NCI-H128 (cell line): Measurements from ENCODE around the gene DPRX.
"Not testable (repeated sequence)": the region's sequence is repeated elsewhere in the genome, so short reads cannot be mapped to it uniquely, and the experiment has no call there.

Experiments used
- DNase-seq: peaks from one replicate; lab custom pipeline; 2025; ENCODE audit not compliant: unreplicated experiment; lab: John Stamatoyannopoulos, UW

DPRX gene

GRCh38 chr19:53644061-53644816 lies 12.4 kb downstream of the DPRX start:
- no peak for DNase-seq

GRCh38 chr19:53646144-53646543 lies 14.3 kb downstream of the DPRX start:
- DNase-seq, result no peak

GRCh38 chr19:53647350-53647749 lies 15.6 kb downstream of the DPRX start:
- no peak for DNase-seq

GRCh38 chr19:53647792-53648191 lies 16.0 kb downstream of the DPRX start:
- no peak for DNase-seq

- DNase-seq, result no peak
These were observed 18.2 kb downstream of the DPRX start for GRCh38 chr19:53649746-53650593.

- no peak for DNase-seq
These were observed 20.7 kb downstream of the DPRX start for GRCh38 chr19:53652476-53652875.

- DNase-seq, result no peak
These were observed 23.4 kb downstream of the DPRX start for GRCh38 chr19:53655042-53655665.

- DNase-seq, result no peak
These were observed 25.5 kb downstream of the DPRX start for GRCh38 chr19:53657330-53657729.

GRCh38 chr19:53657778-53658177 lies 26.0 kb downstream of the DPRX start:
- DNase-seq, result no peak

GRCh38 chr19:53659292-53659691 lies 27.5 kb downstream of the DPRX start:
- no peak for DNase-seq

- no peak for DNase-seq
These were observed 28.8 kb downstream of the DPRX start for GRCh38 chr19:53660584-53660983.

- no peak for DNase-seq
These were observed 30.4 kb downstream of the DPRX start for GRCh38 chr19:53662209-53662608.

GRCh38 chr19:53664152-53664551 lies 32.4 kb downstream of the DPRX start:
- no peak for DNase-seq

- no peak for DNase-seq
These were observed 33.0 kb downstream of the DPRX start for GRCh38 chr19:53664760-53665159.

- not testable (repeated sequence) for DNase-seq
These were observed 34.5 kb downstream of the DPRX start for GRCh38 chr19:53666331-53666730.

- DNase-seq, result not testable (repeated sequence)
These were observed 37.0 kb downstream of the DPRX start for GRCh38 chr19:53668804-53669203.

GRCh38 chr19:53670345-53670744 lies 38.5 kb downstream of the DPRX start:
- no peak for DNase-seq

GRCh38 chr19:53671663-53672062 lies 39.9 kb downstream of the DPRX start:
- no peak for DNase-seq
